HepG2 (cell line): Measurements from ENCODE around the gene CCDC57. TPM values are rescaled to one million over a fixed set of nuclear protein-coding genes. Genes with fewer than 3 reads are reported as not detected.

Experiments
- ARNT2 ChIP-seq: sonication (generic); formaldehyde crosslinking; IDR thresholded peaks from 2 replicates; pipeline ENCODE4 v1.8.0; 2022; ENCODE audit warnings: mild to moderate bottlenecking, low read depth, missing genetic modification reagents, moderate library complexity
- EED ChIP-seq: sonication (generic); formaldehyde crosslinking; IDR thresholded peaks from 2 replicates; pipeline ENCODE4 v1.5.0; 2020; ENCODE audit warnings: mild to moderate bottlenecking, missing genetic modification reagents
- FOSL2 ChIP-seq: sonication (generic); formaldehyde crosslinking; IDR thresholded peaks from 2 replicates; pipeline ENCODE4 v1.4.0; 2020; ENCODE audit warnings: missing genetic modification reagents
- MAFG ChIP-seq: sonication (generic); formaldehyde crosslinking; IDR thresholded peaks from 2 replicates; pipeline ENCODE4 v1.5.1; 2020; ENCODE audit warnings: mild to moderate bottlenecking, missing genetic modification reagents
- NAIF1 ChIP-seq: sonication (generic); formaldehyde crosslinking; IDR thresholded peaks from 2 replicates; pipeline ENCODE4 v1.5.0; 2020; ENCODE audit warnings: mild to moderate bottlenecking, missing genetic modification reagents, borderline replicate concordance
- PAWR ChIP-seq: sonication (generic); formaldehyde crosslinking; IDR thresholded peaks from 2 replicates; pipeline ENCODE4 v1.4.0; 2020; ENCODE audit warnings: missing genetic modification reagents, mild to moderate bottlenecking, borderline replicate concordance
- SMAD1 ChIP-seq: sonication (generic); formaldehyde crosslinking; IDR thresholded peaks from 2 replicates; pipeline ENCODE4 v1.4.0; 2020; ENCODE audit warnings: missing genetic modification reagents, low read depth, mild to moderate bottlenecking, borderline replicate concordance
- SMARCE1 ChIP-seq: fragments of 450-650 bp; IDR thresholded peaks from 2 replicates; pipeline ENCODE4 v1.6.1; 2017; ENCODE audit warnings: borderline replicate concordance
- ZFP62 ChIP-seq: sonication (generic); formaldehyde crosslinking; IDR thresholded peaks from 2 replicates; pipeline ENCODE4 v1.4.0; 2020; ENCODE audit warnings: missing genetic modification reagents
- ZNF256 ChIP-seq: sonication (generic); formaldehyde crosslinking; conservative IDR thresholded peaks from 2 replicates; pipeline ENCODE4 v1.4.0; 2020; ENCODE audit warnings: missing genetic modification reagents
- ZNF441 ChIP-seq: sonication (generic); formaldehyde crosslinking; IDR thresholded peaks from 2 replicates; pipeline ENCODE4 v1.7.0; 2021; ENCODE audit warnings: missing genetic modification reagents, borderline replicate concordance
- ZNF614 ChIP-seq: IDR thresholded peaks from 2 replicates; pipeline ENCODE4 v1.6.1; 2018; ENCODE audit warnings: missing biosample characterization, missing genetic modification reagents, inconsistent platforms, borderline replicate concordance
- ZNF652 ChIP-seq: IDR thresholded peaks from 2 replicates; pipeline ENCODE4 v1.6.1; 2016; ENCODE audit warnings: low read depth, borderline replicate concordance
- ZSCAN12 ChIP-seq: sonication (generic); formaldehyde crosslinking; IDR thresholded peaks from 2 replicates; pipeline ENCODE4 v1.9.0; 2021; ENCODE audit warnings: mild to moderate bottlenecking, missing genetic modification reagents
- polyA plus RNA-seq, 8 experiments: library from polyadenylated mRNA; depleted of rRNA in 3 of 8; stranded (reverse) in 7 of 8; unstranded in 1 of 8; fragments of >200 nt; fragmentation: Illumina TruSeq in 4 of 8; extraction: Trizol in 4 of 8; gene quantifications; 2 replicates each; pipeline versions ENCODE4 v1.2.1 to v1.2.3, GENCODE V29; 2011 to 2016; ENCODE audit warnings: low read depth in 4 of 8, missing spikeins in 1 of 8, mixed read lengths in 1 of 8; ENCODE audit not compliant: insufficient read depth in 1 of 8
- total RNA-seq, 5 experiments: library from RNA; depleted of rRNA; stranded (reverse); fragments of >200 nt; fragmentation: Illumina TruSeq; extraction: Trizol; gene quantifications; 2 replicates each; pipeline ENCODE4 v1.2.3, GENCODE V29; 2016; ENCODE audit warnings: low read depth in 1 of 5
- TF ChIP-seq, protein P1 (sequence below): sonication (generic); formaldehyde crosslinking; IDR thresholded peaks from 2 replicates; pipeline ENCODE4 v1.5.0; 2020; ENCODE audit warnings: mild to moderate bottlenecking, missing genetic modification reagents
- TF ChIP-seq, protein P2 (sequence below): sonication (generic); formaldehyde crosslinking; IDR thresholded peaks from 2 replicates; pipeline ENCODE4 v1.8.1; 2023; ENCODE audit warnings: mild to moderate bottlenecking, missing genetic modification reagents, borderline replicate concordance
- TF ChIP-seq, protein P3 (sequence below): sonication (generic); formaldehyde crosslinking; IDR thresholded peaks from 2 replicates; pipeline ENCODE4 v1.8.0; 2022; ENCODE audit warnings: missing genetic modification reagents, mild to moderate bottlenecking, inconsistent platforms, borderline replicate concordance
- TF ChIP-seq, protein P4 (sequence below): sonication (generic); formaldehyde crosslinking; IDR thresholded peaks from 2 replicates; pipeline ENCODE4 v1.5.0; 2020; ENCODE audit warnings: missing genetic modification reagents
- TF ChIP-seq, protein P5 (sequence below): sonication (generic); formaldehyde crosslinking; IDR thresholded peaks from 2 replicates; pipeline ENCODE4 v1.5.0; 2020; ENCODE audit warnings: mild to moderate bottlenecking, missing genetic modification reagents, borderline replicate concordance
- TF ChIP-seq, protein P6 (sequence below): sonication (generic); formaldehyde crosslinking; IDR thresholded peaks from 2 replicates; pipeline ENCODE4 v1.5.0; 2020; ENCODE audit warnings: missing genetic modification reagents

The CCDC57 gene
- total and polyA plus RNA-seq, 2 of the 13 experiments (the other 11 are each of a cell fraction or from before 2014, with no cell fraction given), result 59.3 to 59.9 TPM

DNA sequence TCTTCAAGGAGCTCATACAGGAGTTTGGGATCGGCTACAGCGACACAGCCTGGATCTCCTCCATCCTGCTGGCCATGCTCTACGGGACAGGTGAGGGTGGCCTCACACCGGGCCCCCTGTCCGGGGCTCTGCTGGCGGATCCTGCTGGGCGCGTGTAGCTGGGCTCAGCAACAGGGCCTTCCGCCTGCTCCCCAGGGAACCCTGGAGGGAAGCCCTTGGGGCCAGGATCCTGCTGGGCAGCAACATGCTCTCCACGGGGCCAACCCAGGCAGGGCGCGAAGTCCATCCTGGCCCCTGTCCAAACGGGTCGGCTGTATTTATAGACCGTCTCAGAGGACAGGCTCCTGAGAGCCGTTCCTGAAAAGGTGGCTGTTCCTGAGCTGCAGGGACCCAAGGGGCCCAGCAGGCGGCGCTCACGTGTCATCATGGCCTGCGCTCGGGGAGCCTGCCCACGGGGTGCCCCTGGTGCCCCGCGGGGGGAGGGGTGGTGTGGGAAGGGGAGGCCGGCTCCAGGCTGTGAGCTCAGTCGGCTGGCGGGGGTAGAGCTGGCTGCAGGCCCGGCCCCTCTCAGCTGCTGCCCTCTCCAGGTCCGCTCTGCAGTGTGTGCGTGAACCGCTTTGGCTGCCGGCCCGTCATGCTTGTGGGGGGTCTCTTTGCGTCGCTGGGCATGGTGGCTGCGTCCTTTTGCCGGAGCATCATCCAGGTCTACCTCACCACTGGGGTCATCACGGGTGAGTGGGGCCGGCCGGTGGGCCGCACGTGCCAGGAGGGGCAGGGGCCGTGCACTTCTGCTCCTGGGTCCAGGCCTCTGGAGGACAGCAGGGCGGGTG, 23.7 kb upstream of the CCDC57 start (continued):
- peak; percentile 58; the same call in 1 of the 2 replicates for TF ChIP-seq NAIF1 (CRISPR knock-in tag)
- TF ChIP-seq, protein P1, sequence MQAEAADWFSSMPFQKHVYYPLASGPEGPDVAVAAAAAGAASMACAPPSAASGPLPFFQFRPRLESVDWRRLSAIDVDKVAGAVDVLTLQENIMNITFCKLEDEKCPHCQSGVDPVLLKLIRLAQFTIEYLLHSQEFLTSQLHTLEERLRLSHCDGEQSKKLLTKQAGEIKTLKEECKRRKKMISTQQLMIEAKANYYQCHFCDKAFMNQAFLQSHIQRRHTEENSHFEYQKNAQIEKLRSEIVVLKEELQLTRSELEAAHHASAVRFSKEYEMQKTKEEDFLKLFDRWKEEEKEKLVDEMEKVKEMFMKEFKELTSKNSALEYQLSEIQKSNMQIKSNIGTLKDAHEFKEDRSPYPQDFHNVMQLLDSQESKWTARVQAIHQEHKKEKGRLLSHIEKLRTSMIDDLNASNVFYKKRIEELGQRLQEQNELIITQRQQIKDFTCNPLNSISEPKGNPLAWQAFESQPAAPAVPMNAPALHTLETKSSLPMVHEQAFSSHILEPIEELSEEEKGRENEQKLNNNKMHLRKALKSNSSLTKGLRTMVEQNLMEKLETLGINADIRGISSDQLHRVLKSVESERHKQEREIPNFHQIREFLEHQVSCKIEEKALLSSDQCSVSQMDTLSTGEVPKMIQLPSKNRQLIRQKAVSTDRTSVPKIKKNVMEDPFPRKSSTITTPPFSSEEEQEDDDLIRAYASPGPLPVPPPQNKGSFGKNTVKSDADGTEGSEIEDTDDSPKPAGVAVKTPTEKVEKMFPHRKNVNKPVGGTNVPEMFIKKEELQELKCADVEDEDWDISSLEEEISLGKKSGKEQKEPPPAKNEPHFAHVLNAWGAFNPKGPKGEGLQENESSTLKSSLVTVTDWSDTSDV (CRISPR knock-in tag), result peak; percentile 93
- TF ChIP-seq, protein P2, sequence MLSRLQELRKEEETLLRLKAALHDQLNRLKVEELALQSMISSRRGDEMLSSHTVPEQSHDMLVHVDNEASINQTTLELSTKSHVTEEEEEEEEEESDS (CRISPR knock-in tag), result peak; percentile 98
- no peak for TF ChIP-seq ZFP62 (CRISPR knock-in tag)
- peak; percentile 68 for TF ChIP-seq FOSL2 (CRISPR knock-in tag)
- TF ChIP-seq, protein P3, sequence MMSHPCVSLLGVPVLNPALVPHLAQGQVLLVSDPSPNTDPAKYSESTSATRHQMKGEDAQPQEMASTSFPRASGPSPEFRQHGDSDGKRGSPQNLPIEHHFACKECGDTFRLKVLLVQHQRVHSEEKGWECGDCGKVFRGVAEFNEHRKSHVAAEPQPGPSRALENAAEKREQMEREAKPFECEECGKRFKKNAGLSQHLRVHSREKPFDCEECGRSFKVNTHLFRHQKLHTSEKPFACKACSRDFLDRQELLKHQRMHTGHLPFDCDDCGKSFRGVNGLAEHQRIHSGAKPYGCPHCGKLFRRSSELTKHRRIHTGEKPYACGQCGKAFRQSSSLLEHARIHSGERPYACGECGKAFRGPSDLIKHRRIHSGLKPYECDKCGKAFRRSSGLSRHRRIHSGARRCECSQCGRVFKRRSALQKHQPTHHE, result peak; percentile 97; the same call in 1 of the 2 replicates
- peak; percentile 99; the same call in 1 of the 2 replicates for TF ChIP-seq SMAD1
- 0 out of 2 replicates have a peak, but pooled peaks have one; percentile 60 for TF ChIP-seq MAFG (CRISPR knock-in tag)
- TF ChIP-seq ZNF614, result peak; percentile 94
- TF ChIP-seq ZNF441 (CRISPR knock-in tag), result peak; percentile 94; the same call in 1 of the 2 replicates
- peak; percentile 11; the same call in 1 of the 2 replicates for TF ChIP-seq EED
- peak; percentile 61; the same call in 1 of the 2 replicates for TF ChIP-seq PAWR (CRISPR knock-in tag)
- TF ChIP-seq, protein P4, sequence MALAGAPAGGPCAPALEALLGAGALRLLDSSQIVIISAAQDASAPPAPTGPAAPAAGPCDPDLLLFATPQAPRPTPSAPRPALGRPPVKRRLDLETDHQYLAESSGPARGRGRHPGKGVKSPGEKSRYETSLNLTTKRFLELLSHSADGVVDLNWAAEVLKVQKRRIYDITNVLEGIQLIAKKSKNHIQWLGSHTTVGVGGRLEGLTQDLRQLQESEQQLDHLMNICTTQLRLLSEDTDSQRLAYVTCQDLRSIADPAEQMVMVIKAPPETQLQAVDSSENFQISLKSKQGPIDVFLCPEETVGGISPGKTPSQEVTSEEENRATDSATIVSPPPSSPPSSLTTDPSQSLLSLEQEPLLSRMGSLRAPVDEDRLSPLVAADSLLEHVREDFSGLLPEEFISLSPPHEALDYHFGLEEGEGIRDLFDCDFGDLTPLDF (CRISPR knock-in tag), result peak; percentile 88
- peak; percentile 51; the same call in 1 of the 2 replicates for TF ChIP-seq ZNF652 (CRISPR knock-in tag)
- TF ChIP-seq ZNF256, result peak; percentile 96; the same call in 1 of the 2 replicates
- TF ChIP-seq ZSCAN12 (CRISPR knock-in tag), result peak; percentile 95; the same call in 1 of the 2 replicates
- TF ChIP-seq, protein P5, sequence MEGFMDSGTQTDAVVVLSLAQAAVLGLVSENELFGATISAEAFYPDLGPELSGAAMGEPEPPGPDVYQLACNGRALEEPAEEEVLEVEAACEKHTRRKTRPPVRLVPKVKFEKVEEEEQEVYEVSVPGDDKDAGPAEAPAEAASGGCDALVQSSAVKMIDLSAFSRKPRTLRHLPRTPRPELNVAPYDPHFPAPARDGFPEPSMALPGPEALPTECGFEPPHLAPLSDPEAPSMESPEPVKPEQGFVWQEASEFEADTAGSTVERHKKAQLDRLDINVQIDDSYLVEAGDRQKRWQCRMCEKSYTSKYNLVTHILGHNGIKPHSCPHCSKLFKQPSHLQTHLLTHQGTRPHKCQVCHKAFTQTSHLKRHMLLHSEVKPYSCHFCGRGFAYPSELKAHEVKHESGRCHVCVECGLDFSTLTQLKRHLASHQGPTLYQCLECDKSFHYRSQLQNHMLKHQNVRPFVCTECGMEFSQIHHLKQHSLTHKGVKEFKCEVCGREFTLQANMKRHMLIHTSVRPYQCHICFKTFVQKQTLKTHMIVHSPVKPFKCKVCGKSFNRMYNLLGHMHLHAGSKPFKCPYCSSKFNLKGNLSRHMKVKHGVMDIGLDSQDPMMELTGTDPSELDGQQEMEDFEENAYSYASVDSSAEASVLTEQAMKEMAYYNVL (CRISPR knock-in tag), result peak; percentile 80; the same call in 1 of the 2 replicates
- TF ChIP-seq SMARCE1, result no peak
- peak; percentile 99 for TF ChIP-seq ARNT2 (CRISPR knock-in tag)
- TF ChIP-seq, protein P6, sequence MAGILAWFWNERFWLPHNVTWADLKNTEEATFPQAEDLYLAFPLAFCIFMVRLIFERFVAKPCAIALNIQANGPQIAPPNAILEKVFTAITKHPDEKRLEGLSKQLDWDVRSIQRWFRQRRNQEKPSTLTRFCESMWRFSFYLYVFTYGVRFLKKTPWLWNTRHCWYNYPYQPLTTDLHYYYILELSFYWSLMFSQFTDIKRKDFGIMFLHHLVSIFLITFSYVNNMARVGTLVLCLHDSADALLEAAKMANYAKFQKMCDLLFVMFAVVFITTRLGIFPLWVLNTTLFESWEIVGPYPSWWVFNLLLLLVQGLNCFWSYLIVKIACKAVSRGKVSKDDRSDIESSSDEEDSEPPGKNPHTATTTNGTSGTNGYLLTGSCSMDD, result peak; percentile 52; the same call in 1 of the 2 replicates
